NAMALWA (cell line): ENCODE results near the gene CFLAR.
A peak's percentile ranks its signal among the peaks of the same experiment; 100 is the strongest.
"Not testable (repeated sequence)": the region's sequence is repeated elsewhere in the genome, so short reads cannot be mapped to it uniquely, and the experiment has no call there.

Experiments used
- DNase-seq: peaks from one replicate; pipeline ENCODE4 v3.0.0-alpha.2; 2015; ENCODE audit warnings: low spot score

CFLAR gene

GRCh38 chr2:201118961-201119854 is 3.2 kb downstream of the CFLAR start:
- DNase-seq: peak; percentile 65

GRCh38 chr2:201122276-201122675 is 6.3 kb downstream of the CFLAR start:
- DNase-seq: no peak

DNA sequence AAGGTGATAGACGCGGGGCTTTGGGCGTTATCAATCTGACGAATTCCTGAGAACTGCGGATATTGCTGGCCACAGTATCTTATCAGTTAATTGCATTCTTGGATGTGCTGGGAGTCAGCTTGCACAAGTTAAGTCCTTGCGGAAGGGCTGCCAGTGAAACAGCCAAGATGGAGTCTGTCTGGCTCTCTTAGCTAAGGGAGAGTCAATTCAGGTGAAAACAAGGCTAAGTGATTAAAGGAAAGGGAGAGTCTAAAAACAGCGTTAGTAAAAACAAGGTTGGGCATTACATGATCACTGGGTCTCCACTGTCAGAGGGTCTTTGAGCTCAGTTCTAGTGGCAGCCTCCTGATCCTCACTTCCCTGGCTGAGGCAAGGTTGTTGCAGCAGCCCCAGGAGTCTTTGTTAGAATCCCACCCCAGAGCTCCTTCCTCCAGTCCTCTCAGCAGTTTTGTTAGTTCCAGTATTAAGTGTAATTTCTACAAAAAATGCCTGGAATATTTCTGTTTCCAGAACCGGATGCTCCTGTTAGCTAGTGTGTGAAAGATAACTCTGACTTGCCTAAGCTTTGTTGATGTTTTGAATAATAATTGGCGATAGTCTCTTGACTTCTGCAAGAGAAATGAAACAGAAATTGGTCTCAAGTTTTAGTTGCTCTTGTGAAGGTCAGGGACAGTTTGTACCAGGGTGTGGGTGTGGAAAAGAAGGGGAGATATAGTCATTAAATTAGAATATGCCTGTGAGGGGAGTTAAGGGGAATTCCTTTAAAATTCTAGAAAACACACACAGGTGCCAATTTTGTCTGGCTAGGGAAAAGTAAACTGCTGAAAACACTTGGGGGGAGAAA is 10.6 kb downstream of the CFLAR start:
- DNase-seq: no peak

- DNase-seq: no peak
These were observed 11.2 kb downstream of the CFLAR start for GRCh38 chr2:201127152-201127511.

DNA sequence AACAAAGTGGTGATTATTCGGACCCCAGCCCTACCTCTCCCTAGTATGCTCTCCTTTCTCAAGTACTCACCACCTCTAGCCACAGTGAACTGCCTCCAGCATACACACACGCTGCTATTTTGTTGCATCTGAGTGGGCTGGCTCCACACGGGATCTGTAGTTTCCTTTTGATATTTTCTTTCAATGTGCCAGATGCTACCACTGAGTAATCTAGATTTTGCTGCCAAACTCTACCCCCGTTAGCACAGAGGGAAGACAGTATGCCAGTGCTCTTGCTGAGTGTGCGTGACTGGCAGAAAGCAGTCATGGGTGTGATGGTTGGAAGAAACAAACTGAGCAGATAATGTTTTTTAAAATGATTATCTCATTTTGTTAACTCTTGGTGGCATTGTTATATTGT is 11.6 kb downstream of the CFLAR start:
- DNase-seq: no peak

GRCh38 chr2:201128033-201128432 is 12.1 kb downstream of the CFLAR start:
- no peak for DNase-seq

- no peak for DNase-seq
These were observed 13.1 kb downstream of the CFLAR start for GRCh38 chr2:201128933-201129505.

DNA sequence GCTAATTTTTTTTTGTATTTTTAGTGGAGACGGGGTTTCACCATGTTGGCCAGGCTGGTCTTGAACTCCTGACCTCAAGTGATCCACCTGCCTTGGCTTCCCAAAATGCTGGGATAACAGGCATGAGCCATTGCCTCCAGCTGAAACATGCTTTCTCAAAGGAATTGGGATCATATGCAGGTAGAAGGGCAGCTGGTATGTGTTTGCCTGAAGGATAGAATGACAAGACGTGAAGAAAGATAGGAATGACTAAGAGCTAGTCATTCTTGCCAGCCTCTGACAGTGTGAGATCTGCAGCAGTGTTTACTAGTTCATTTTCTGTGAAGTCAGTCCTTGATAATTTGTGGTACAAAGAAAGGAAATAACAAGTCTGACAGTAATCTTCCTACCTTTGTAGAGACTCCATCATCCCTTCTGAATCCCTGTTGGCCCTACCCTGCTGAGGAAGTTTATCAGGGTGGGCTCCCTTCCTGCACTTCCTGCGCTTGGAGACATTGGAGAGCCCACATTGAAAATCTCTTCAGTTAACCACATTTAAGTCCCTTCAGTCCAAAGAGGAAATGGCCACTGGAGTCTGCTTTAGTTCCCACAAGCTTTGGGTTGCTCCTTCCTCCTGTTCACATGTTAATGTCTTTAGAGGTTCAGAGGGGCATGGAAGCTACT is 14.7 kb downstream of the CFLAR start:
- DNase-seq: no peak

DNA sequence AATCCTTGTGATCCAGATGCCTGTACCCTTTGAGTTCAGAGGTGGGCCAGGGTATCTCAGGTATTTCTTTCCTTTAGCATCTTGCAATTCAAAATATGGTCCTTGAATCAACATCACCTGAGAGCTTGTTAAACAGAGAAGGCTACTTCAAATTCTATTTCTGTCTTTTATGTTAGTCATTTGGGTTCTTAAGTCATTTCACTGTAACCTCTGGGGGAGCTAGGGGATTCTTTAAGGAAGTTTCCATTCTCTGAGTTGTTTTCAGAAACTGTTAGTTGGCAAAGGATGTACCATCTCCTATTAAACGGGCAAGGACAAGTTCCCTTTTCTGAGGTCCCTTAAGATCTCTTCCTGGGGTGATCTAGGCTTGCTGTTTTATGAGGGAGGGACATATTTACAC is 16.6 kb downstream of the CFLAR start:
- no peak for DNase-seq

DNA sequence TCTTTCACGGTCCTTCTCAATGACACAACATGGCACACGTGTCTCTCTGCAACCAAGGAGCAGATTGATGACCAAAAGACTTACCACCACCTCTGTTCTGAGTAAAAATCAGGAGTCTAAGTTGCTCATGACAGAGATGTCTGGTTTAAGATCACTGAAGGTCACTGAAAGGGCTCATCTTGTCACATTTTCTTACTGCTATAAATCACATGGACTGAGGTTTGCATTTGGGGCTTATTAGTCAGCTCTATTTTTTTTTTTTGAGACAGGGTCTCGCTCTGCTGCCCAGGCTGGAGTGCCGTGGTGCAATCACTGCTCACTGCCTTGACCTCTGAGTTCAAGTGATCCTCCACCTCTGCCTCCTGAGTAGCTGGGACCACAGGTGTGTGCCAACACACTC is 19.4 kb downstream of the CFLAR start:
- DNase-seq: no peak

DNA sequence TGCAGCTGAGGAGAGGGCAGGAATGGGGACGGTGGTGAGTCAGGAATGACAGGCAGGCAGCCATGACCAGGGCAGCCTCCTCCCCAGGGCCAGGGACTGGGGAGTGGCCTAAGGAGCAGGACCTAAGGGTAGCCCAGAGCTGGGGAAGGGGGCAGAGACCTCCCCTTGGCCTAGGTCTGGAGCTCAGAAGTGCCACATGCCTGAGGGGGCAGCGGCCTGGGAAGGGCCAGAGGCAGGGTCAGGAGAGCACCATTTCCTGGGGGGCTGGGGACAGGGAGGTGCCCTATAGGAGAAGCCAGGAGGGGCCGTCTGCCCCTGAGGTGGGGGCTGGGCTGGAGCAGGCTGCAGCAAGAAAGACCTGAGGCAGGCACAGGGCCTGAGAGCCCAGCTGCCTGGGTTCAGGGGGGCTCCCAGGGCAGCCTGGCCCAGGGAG is 20.9 kb downstream of the CFLAR start:
- no peak for DNase-seq

- no peak for DNase-seq
These were observed 21.8 kb downstream of the CFLAR start for GRCh38 chr2:201137505-201138400.

DNA sequence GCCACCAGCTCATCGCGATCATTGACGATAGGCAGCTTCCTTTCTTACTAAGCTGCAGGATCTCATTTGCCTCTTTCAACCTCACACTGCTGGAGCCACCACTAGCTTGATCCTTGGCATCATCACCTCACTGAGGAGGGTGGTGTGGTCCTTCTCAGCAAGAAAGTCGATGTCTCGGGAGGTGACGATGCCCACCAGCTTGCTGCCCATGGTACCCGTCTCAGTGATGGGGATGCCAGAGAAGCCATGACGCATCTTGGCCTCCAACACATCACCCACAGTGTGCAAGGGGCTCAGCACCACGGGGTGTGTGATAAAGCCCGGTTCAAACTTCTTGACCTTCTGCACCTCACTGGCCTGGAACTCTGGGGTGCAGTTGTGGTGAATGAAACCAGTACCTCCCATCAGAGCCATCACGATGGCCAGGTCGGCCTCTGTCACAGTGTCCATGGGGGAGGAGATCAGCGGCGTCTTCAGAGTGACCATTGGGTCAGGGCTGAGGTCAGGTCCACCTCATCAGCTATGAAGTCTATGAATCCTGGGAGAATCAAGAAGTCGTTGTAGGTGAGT is 22.5 kb downstream of the CFLAR start:
- no peak for DNase-seq

- not testable (repeated sequence) for DNase-seq
These were observed 23.2 kb downstream of the CFLAR start for GRCh38 chr2:201138986-201139781.

DNA sequence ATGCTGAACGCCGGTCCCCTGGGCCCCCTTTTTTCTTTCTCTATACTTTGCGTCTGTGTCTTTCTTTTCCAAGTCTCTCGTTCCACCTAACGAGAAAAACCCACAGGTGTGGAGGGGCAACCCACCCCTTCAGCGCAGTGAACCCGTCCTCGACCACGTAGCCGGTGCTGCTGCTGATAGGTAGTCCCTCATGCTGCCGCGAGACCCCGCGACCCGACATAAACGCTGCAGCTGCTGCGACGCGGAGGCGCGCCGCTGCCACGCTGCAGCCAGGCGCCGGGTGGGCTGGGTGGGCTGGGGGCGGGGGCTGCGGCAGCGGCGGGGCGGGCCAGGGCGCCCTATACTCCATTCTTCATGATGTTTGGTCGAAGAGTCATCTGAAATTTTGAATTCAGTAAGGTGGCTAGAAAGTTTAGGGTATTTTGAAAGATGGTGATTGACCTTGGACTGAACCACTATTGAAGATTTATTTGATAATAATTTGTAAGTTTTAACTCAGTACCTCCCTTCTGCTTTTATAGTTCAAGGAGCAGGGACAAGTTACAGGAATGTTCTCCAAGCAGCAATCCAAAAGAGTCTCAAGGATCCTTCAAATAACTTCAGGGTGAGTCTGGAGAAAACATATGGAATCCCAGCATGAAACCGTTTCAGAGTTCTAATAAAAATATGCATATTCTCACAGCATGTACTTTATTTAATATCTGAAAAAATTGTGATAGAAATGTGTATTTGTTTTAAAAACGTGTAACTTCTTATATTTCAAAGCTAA is 24.1 kb downstream of the CFLAR start:
- DNase-seq: no peak

DNA sequence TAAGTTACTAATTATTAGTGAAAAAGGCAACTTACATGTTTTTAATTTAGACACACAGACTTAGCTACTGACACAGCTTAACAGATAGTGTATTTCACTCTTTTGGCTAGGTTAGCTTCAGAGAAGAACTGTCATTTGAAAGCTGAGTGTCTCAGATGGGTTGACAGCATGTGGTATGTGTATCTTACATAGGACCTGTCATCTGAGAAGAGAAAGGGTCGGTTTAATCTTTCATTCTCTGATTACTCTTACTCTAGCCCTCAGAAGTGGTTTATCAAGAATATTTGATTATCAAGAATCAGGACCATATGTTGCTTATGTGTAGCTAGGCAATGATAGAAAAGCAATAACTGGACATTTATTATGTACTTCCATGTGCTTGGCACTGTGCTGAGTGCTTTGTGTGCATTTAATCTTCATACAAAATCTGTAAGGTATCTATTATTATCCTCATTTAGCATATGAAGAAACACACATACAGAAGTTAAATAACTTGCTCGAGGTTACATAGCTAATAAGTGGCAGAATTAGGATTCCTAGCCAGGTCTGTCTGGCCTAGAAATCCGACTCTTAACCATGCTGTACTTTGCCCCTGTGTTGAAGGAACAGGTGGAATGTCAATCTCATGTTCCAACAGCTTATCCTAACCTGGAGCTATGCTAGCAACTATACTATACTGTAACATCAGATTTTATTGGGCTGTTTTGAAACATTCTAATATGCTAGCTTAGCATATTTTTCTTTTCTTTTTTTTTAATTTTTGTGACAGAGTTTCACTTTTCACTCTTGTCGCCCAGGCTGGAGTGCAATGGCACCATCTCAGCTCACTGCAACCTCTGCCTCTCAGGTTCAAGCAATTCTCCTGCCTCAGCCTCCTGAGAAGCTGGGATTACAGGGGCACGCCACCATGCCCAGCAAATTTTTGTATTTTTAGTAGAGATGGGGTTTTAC is 28.4 kb downstream of the CFLAR start:
- no peak for DNase-seq

DNA sequence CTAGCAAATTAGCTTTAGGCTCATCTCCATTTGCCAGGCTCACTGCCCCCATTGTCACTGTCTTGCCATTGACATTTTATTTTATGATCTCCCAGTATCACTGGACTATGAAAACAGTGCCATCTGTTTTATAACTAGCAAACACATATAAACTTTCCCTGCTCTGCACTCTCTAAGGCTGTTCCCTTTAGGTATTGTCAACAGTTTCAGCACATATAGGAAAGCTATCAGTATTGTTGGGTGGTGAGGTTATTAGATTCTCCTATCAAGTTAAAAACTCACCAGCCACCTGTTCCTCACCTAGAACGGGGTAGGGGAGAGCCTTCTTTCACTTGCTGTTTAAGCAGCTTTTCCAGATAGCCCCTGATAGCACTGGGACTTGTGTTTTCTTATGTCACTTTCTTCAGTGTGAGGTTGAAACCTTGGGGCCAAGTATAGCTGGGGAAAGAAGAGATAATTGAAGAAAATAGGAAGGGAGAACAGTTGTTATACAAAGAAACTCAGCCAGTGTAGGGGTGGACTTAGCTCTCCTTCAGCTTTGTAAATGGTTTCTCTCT is 32.5 kb downstream of the CFLAR start:
- DNase-seq: no peak
